CD4-positive, alpha-beta T cell treated with Interleukin-15 for 4 hours (primary cell): ENCODE results near the gene STAB2.
"Not testable (repeated sequence)": the region's sequence is repeated elsewhere in the genome, so short reads cannot be mapped to it uniquely, and the experiment has no call there.

Experiments used
- DNase-seq: peaks from one replicate; pipeline ENCODE4 v3.0.0-alpha.2; 2020; ENCODE audit warnings: low spot score

Gene STAB2

DNA sequence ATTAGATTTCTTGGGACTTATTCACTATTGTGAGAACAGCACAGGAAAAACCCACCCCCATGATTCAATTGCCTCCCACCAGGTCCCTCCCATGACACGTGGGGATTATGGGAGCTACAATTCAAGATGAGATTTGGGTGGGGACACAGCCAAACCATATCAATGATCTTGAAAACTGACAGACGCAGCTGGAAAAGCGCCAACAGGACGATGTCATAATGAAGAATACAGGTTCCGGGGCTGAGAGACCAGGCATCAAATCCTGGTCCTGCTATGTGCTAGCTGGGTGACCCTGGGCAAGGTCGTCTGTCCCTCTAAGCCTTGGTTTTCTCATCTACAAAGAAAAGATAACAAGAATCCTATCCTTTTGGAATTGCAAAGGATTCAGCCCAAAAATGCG lies 222.6 kb downstream of the STAB2 start:
- DNase-seq = not testable (repeated sequence)

DNA sequence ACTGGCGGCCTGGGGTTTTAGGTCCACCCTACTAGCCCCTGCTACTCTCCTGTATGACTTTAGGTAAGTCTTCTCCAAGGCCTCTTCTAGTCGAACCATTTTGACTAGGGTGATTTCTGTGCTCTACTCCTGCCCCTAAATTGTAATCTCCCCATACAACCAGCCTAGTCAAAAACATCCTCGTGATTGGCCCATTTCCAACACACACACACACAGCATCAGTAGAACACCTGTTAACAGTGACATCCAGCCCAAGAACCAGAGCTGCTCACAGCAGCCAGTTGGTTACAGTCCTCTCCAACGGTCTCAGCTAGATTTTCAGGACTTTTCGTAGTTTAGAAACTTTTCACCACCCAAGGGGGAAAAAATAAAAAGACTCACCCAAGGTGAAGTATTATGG lies 223.0 kb downstream of the STAB2 start:
- no peak for DNase-seq

DNA sequence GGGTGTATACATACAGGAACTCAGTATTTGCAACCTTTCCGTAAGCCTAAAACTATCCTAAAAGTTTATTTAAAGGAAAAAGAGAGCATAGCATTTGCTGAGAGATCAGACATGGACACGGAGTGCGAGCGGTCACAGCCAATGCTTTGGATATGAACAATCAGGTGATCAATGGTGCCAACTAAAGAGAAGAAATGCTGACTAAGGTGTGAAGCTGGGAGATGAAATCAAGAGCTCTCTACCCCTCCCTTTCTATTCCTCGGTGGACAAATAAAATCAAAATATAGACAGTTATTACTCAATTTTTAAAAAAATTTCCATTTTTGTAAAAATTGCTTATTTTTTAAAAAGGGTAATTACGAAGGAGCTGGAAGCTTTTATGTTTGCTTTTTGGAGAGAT lies 224.7 kb downstream of the STAB2 start:
- no peak for DNase-seq

GRCh38 chr12:103812789-103813188 lies 225.7 kb downstream of the STAB2 start:
- DNase-seq = no peak

DNA sequence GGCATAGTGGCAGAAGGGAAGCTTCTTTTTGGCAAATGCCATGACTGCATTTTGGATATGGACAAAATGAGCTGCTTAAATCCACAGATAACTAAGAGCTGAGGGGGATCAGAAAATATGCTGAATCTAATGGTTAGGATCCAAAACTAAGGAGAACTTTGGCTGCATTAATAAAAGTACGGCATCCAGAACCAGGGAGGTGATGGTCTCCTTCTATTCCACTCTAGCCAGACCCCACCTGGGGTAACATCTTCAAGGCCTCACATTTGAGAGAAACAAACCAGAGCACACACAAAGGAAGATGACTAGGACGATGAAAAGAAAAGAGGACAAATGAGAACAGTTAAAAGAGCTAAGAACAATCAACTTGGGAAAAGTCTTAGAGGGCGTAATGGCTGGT lies 226.4 kb downstream of the STAB2 start:
- no peak for DNase-seq

DNA sequence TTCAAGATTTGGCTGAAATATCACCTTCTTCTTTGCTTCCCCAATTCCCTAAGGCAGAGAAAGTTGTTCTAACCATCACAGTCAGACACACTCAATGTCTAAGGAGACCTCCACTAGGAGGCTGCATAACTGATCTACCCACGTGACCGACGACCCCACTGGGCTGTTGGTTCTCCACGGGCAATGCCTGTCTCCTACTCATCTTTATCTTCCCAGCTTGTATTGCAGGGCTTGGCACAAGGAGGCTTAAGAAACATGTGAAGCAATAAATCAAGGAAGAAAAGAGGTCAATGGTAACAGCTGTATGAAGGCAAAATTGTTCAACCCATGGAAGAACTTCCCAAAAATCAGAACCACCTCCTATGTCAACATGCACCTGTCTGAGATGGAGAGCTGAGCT lies 226.9 kb downstream of the STAB2 start:
- no peak for DNase-seq

DNA sequence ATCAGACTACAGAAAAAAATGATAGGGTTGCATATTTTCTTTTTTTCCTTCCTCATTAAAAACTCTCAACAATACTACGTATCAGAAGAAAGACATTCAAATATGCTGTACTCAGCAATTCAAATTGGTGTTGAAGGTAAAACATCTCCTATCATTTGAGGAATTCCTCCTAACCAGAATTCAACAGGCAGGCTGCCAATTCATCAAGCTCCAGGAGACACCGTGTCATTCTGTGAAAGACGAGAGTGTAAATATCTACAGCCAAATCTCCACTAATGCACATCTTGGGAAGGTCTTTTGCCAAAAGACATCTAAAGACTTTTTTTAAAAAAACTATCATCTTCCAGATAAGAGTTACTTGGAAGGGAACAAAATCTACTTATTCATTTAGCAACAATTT lies 227.4 kb downstream of the STAB2 start:
- no peak for DNase-seq
